AG04450 (cell line): Measurements from ENCODE around the gene NME2. TPM values are rescaled to one million over a fixed set of nuclear protein-coding genes. Genes with fewer than 3 reads are reported as not detected.
"Not testable (repeated sequence)": the region's sequence is repeated elsewhere in the genome, so short reads cannot be mapped to it uniquely, and the experiment has no call there.

Experiments used
- CTCF ChIA-PET: fragments of 300-600, 350-600 bp; formaldehyde crosslinking; extraction: SDS; loops from one replicate; lab custom pipeline; 2022; ENCODE audit warnings: antibody characterized with exemption, inconsistent platforms; lab: Charles Lee
- POLR2A ChIA-PET: fragments of 350-600 bp; formaldehyde crosslinking; extraction: SDS; loops from one replicate; lab custom pipeline; 2021; ENCODE audit warnings: antibody characterized with exemption, inconsistent platforms; lab: Yijun Ruan, JAX
- DNase-seq: peaks from one replicate; pipeline ENCODE4 v3.0.0-alpha.2; 2011; ENCODE audit warnings: low read depth, low spot score
- H3K27ac ChIP-seq: one replicate; pipeline ENCODE4 v1.5.1; 2012; ENCODE audit warnings: low read depth, low read length, control low read depth
- H3K27me3 ChIP-seq: one replicate; pipeline ENCODE4 v1.6.0; 2012; ENCODE audit warnings: low read length; ENCODE audit not compliant: control insufficient read depth, insufficient read depth
- H3K4me3 ChIP-seq: 2 replicates; pipeline ENCODE4 v1.5.1; 2011; ENCODE audit warnings: mild to moderate bottlenecking, low read depth, low read length, control low read depth
- H3K9me3 ChIP-seq: 2 replicates; pipeline ENCODE4 v1.5.1; 2012; ENCODE audit warnings: low read length; ENCODE audit not compliant: control insufficient read depth, insufficient read depth
- CTCF ChIP-seq: IDR thresholded peaks from 2 replicates; pipeline ENCODE4 v1.5.1; 2011; ENCODE audit warnings: low read depth, low read length, control low read depth, inconsistent platforms
- polyA plus RNA-seq: library from polyadenylated mRNA; depleted of rRNA; stranded (reverse); fragments of >200 nt; gene quantifications from 2 replicates; pipeline ENCODE4 v1.2.3, GENCODE V29; 2011

Gene NME2
- polyA plus RNA-seq, 1 experiment, result 823 TPM

GRCh38 chr17:51169340-51169739, 3.1 kb downstream of the NME2 start:
- Histone ChIP-seq H3K27me3 (no peaks in the 10 kb centered on the region), H3K4me3 (no peak overlapping the region), H3K9me3 (no peaks in the 10 kb centered on the region; the same call in 1 of the 2 replicates), H3K27ac (no peak overlapping the region)
- ChIA-PET POLR2A (no interaction called here), CTCF (no interaction called here)
- TF ChIP-seq CTCF, result no peak
- no peak for DNase-seq

GRCh38 chr17:51170736-51171135, 4.5 kb downstream of the NME2 start:
- no peak overlapping the region for H3K27ac ChIP-seq
- no peak overlapping the region for H3K4me3 ChIP-seq
- H3K9me3 ChIP-seq, result no peaks in the 10 kb centered on the region; the same call in 1 of the 2 replicates
- DNase-seq, result no peak
- POLR2A ChIA-PET, result interaction anchor here (0.6 kb wide), 1 partner anchor 66 kb away, joined by 5 read pairs; no protein-coding TSS in a partner anchor
- TF ChIP-seq CTCF, result no peak
- no peaks in the 10 kb centered on the region for H3K27me3 ChIP-seq
- CTCF ChIA-PET, result interaction anchor here (0.7 kb wide), 1 partner anchor 9 kb away, joined by 7 read pairs; no protein-coding TSS in a partner anchor

DNA sequence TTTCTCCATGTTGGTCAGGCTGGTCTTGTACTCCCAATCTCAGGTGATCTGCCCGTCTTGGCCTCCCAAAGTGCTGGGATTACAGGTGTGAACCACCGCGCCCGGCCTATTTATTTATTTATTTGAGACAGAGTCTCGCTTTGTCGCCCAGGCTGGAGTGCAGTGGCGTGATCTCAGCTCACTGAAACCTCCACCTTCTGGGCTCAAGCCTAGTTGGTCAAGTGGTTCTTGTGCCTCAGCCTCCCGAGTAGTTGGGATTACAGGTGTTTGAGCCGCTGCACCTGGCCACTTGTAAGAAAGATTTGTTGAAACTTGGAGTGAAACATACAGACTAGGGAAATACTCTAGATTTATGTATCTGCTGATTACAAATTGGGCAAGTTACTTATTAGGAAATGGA, 5.8 kb downstream of the NME2 start:
- H3K27ac ChIP-seq, DNase-seq, CTCF ChIA-PET, H3K9me3 ChIP-seq, H3K27me3 ChIP-seq, H3K4me3 ChIP-seq: not testable (repeated sequence)
- POLR2A ChIA-PET, result interaction anchor here (0.6 kb wide), 1 partner anchor 10 kb away, joined by 3 read pairs; no protein-coding TSS in a partner anchor

DNA sequence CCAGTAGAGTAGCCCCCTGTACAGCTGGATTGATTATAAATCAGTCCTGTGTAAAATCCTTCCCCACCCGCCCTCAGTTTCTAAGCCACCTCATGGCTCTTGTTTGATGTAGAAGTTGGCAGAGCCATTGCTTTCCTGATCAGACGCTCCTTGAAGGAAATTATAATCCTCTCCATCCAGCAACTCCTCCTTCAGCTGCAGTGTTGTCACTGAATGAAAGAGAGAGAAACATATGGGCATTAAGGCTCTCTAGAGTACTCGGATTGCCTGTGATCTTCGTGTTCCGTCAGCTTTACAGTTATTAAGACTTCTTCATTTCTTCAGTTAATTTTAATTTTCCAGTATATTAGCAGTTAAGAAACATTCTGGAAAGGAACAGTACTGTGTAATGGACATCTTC, 14.3 kb downstream of the NME2 start:
- no peak for TF ChIP-seq CTCF
- no peak for DNase-seq
- POLR2A ChIA-PET, result no interaction called here
- no peak overlapping the region for H3K4me3 ChIP-seq
- CTCF ChIA-PET, result interaction anchor here (0.6 kb wide), 1 partner anchor 10 kb away, joined by 7 read pairs; no protein-coding TSS in a partner anchor
- H3K27me3 ChIP-seq, result no peaks in the 10 kb centered on the region
- H3K9me3 ChIP-seq, result no peaks in the 10 kb centered on the region
- H3K27ac ChIP-seq, result no peak overlapping the region

DNA sequence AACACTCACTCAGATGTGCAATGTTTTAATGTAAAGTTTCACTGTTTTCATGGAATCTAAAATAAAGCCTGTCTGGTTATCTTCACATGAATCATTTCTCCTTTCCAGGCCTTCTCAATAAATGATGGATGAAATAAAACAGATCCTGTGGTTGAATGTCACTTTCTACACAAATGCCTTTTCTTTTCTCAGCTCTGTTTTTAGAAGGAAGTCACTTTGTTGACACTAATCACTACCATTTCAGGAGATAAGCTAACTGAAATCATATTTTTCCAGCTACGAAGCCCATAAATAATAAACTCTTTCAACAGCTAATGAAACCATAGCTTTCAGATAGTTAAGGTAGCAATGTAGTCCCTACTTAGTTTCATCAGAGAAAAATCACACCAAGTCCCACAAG, 17.9 kb downstream of the NME2 start:
- TF ChIP-seq CTCF, result no peak
- DNase-seq, result no peak

More for the DNA sequence above, 17.9 kb downstream of the NME2 start:
- POLR2A ChIA-PET, result no interaction called here
- no peak overlapping the region for H3K4me3 ChIP-seq
- H3K27ac ChIP-seq, result no peak overlapping the region
- no peaks in the 10 kb centered on the region for H3K9me3 ChIP-seq
- H3K27me3 ChIP-seq, result no peaks in the 10 kb centered on the region
- CTCF ChIA-PET, result interaction anchor here (0.5 kb wide), 1 partner anchor 128 kb away, joined by 3 read pairs; no protein-coding TSS in a partner anchor
